H9 (cell line): ENCODE results near the gene TTC23. TPM values are rescaled to one million over a fixed set of nuclear protein-coding genes. Genes with fewer than 3 reads are reported as not detected.

Experiments
- DNase-seq: peaks from one replicate; pipeline ENCODE4 v3.0.0-alpha.2; 2017
- H2AFZ ChIP-seq: one replicate; pipeline ENCODE4 v1.6.1; 2013; ENCODE audit warnings: mild to moderate bottlenecking, low read length, control low read depth, moderate library complexity
- H2AK5ac ChIP-seq: 2 replicates; pipeline ENCODE4 v1.6.1; 2013; ENCODE audit warnings: low read length, control low read depth, mixed read lengths; ENCODE audit not compliant: insufficient read length
- H2BK120ac ChIP-seq: one replicate; pipeline ENCODE4 v1.6.1; 2013; ENCODE audit warnings: low read depth, mild to moderate bottlenecking, low read length, control low read depth, inconsistent platforms; ENCODE audit not compliant: poor library complexity, severe bottlenecking
- H2BK12ac ChIP-seq: 2 replicates; pipeline ENCODE4 v1.6.1; 2013; ENCODE audit warnings: low read length, control low read depth, mixed read lengths, low read depth; ENCODE audit not compliant: insufficient read length
- H2BK15ac ChIP-seq: 2 replicates; pipeline ENCODE4 v1.6.1; 2013; ENCODE audit warnings: low read depth, low read length, control low read depth
- H2BK20ac ChIP-seq: one replicate; pipeline ENCODE4 v1.6.1; 2013; ENCODE audit warnings: low read depth, mild to moderate bottlenecking, low read length, control low read depth, inconsistent platforms; ENCODE audit not compliant: poor library complexity, severe bottlenecking
- H2BK5ac ChIP-seq: 2 replicates; pipeline ENCODE4 v1.6.1; 2013; ENCODE audit warnings: low read length, control low read depth, mixed read lengths; ENCODE audit not compliant: insufficient read length
- H3K14ac ChIP-seq: 2 replicates; pipeline ENCODE4 v1.6.1; 2013; ENCODE audit warnings: low read length, control low read depth; ENCODE audit not compliant: insufficient read depth
- H3K18ac ChIP-seq: 2 replicates; pipeline ENCODE4 v1.6.1; 2013; ENCODE audit warnings: low read depth, mild to moderate bottlenecking, mixed read lengths, low read length, control low read depth; ENCODE audit not compliant: insufficient read length
- H3K23ac ChIP-seq: 2 replicates; pipeline ENCODE4 v1.6.1; 2013; ENCODE audit warnings: low read length, control low read depth, mixed read lengths, low read depth; ENCODE audit not compliant: insufficient read length
- H3K23me2 ChIP-seq: 2 replicates; pipeline ENCODE4 v1.6.1; 2013; ENCODE audit warnings: low read depth, mild to moderate bottlenecking, mixed read lengths, low read length, control low read depth; ENCODE audit not compliant: insufficient read length, poor library complexity, severe bottlenecking
- H3K27ac ChIP-seq: 2 replicates; pipeline ENCODE4 v1.5.1; 2013; ENCODE audit warnings: low read length, control low read depth, mixed read lengths, low read depth; ENCODE audit not compliant: insufficient read length
- H3K27me3 ChIP-seq: 2 replicates; pipeline ENCODE4 v1.6.1; 2013; ENCODE audit warnings: low read length, control low read depth, inconsistent platforms; ENCODE audit not compliant: insufficient read depth
- H3K4ac ChIP-seq: 2 replicates; pipeline ENCODE4 v1.6.1; 2013; ENCODE audit warnings: low read depth, mild to moderate bottlenecking, control low read depth, inconsistent platforms, low read length, moderate library complexity
- H3K4me1 ChIP-seq: 2 replicates; pipeline ENCODE4 v1.6.1; 2013; ENCODE audit warnings: low read length, control low read depth, inconsistent platforms; ENCODE audit not compliant: insufficient read depth
- H3K4me2 ChIP-seq: 2 replicates; pipeline ENCODE4 v1.6.1; 2013; ENCODE audit warnings: low read length, control low read depth, mixed read lengths; ENCODE audit not compliant: insufficient read length, insufficient read depth
- H3K56ac ChIP-seq: 2 replicates; pipeline ENCODE4 v1.6.1; 2013; ENCODE audit warnings: low read depth, mild to moderate bottlenecking, mixed read lengths, low read length, control low read depth; ENCODE audit not compliant: insufficient read length
- H3K79me1 ChIP-seq: 2 replicates; pipeline ENCODE4 v1.6.1; 2013; ENCODE audit warnings: low read depth, mild to moderate bottlenecking, moderate library complexity, low read length, control low read depth, inconsistent platforms; ENCODE audit not compliant: insufficient read depth, poor library complexity, severe bottlenecking
- H3K79me2 ChIP-seq: 2 replicates; pipeline ENCODE4 v1.6.1; 2013; ENCODE audit warnings: low read length, control low read depth, inconsistent platforms; ENCODE audit not compliant: insufficient read depth
- H3K9ac ChIP-seq: 2 replicates; pipeline ENCODE4 v1.6.1; 2013; ENCODE audit warnings: low read length, control low read depth, mixed read lengths; ENCODE audit not compliant: insufficient read length; ENCODE audit errors: extremely low read depth
- H3K9me3 ChIP-seq: one replicate; pipeline ENCODE4 v1.6.1; 2013; ENCODE audit warnings: low read depth, low read length, inconsistent platforms; ENCODE audit not compliant: control insufficient read depth
- H3T11ph ChIP-seq: one replicate; pipeline ENCODE4 v1.6.1; 2013; ENCODE audit warnings: mild to moderate bottlenecking, low read length, control low read depth, inconsistent platforms
- H4K20me1 ChIP-seq: one replicate; pipeline ENCODE4 v1.6.1; 2013; ENCODE audit not compliant: control insufficient read depth, insufficient read length, insufficient read depth
- H4K5ac ChIP-seq: 2 replicates; pipeline ENCODE4 v1.6.1; 2013; ENCODE audit warnings: low read depth, mild to moderate bottlenecking, mixed read lengths, low read length, control low read depth; ENCODE audit not compliant: insufficient read length
- H4K8ac ChIP-seq: replicated peaks from 2 replicates; pipeline ENCODE4 v1.6.1; 2013; ENCODE audit warnings: low read length, control low read depth, mixed read lengths, low read depth; ENCODE audit not compliant: insufficient read length
- H4K91ac ChIP-seq: 2 replicates; pipeline ENCODE4 v1.6.1; 2013; ENCODE audit warnings: low read depth, mild to moderate bottlenecking, moderate library complexity, mixed read lengths, low read length, control low read depth; ENCODE audit not compliant: insufficient read length
- H3K27ac Mint-ChIP-seq, 3 experiments: 2 replicates in 2 of 3; 3 replicates in 1 of 3; pipeline ENCODE4 v1.8.0; 2020 to 2021; ENCODE audit warnings: mixed read lengths in 3 of 3, mild to moderate bottlenecking in 1 of 3, moderate library complexity in 1 of 3
- H3K27me3 Mint-ChIP-seq: 2 replicates; pipeline ENCODE4 v1.8.0; 2021; ENCODE audit warnings: low read depth, mild to moderate bottlenecking, moderate library complexity, mixed read lengths
- H3K36me3 Mint-ChIP-seq, 3 experiments: 2 replicates in 2 of 3; 3 replicates in 1 of 3; pipeline ENCODE4 v1.8.0; 2020 to 2021; ENCODE audit warnings: low read depth in 3 of 3, mixed read lengths in 3 of 3; ENCODE audit not compliant: insufficient read depth in 1 of 3
- H3K4me1 Mint-ChIP-seq, 2 experiments: 2 replicates each; pipeline ENCODE4 v1.8.0; 2020; ENCODE audit warnings: mixed read lengths in 2 of 2
- H3K4me3 Mint-ChIP-seq, 2 experiments: 2 replicates in 1 of 2; 3 replicates in 1 of 2; pipeline ENCODE4 v1.8.0; 2020 to 2021; ENCODE audit warnings: mild to moderate bottlenecking in 2 of 2, mixed read lengths in 2 of 2, moderate library complexity in 1 of 2
- H3K9me3 Mint-ChIP-seq, 2 experiments: 2 replicates in 1 of 2; 3 replicates in 1 of 2; pipeline ENCODE4 v1.8.0; 2020; ENCODE audit warnings: mild to moderate bottlenecking in 2 of 2, mixed read lengths in 2 of 2, moderate library complexity in 1 of 2
- CTCF ChIP-seq: fragments of 200-600 bp; sonication (generic); conservative IDR thresholded peaks from 3 replicates; pipeline ENCODE4 v1.8.0; 2021; ENCODE audit warnings: antibody characterized with exemption, mild to moderate bottlenecking
- WGBS: extraction: QIAGEN DNeasy Blood & Tissue Kit; methylation state at CpG from one replicate; pipeline ENCODE4 v1.1.7; 2013; ENCODE audit warnings: missing lambda C conversion rate, low lambda C conversion rate, mixed read lengths; ENCODE audit not compliant: insufficient read length; ENCODE audit errors: extremely low coverage; 5-methylcytosine and 5-hydroxymethylcytosine counted together
- total RNA-seq: library from RNA; stranded (reverse); gene quantifications from 2 replicates; pipeline ENCODE4 v1.2.1, GENCODE V29; 2021

Gene TTC23
- total RNA-seq, 1 experiment from 2014 or later = 14.3 TPM

DNA sequence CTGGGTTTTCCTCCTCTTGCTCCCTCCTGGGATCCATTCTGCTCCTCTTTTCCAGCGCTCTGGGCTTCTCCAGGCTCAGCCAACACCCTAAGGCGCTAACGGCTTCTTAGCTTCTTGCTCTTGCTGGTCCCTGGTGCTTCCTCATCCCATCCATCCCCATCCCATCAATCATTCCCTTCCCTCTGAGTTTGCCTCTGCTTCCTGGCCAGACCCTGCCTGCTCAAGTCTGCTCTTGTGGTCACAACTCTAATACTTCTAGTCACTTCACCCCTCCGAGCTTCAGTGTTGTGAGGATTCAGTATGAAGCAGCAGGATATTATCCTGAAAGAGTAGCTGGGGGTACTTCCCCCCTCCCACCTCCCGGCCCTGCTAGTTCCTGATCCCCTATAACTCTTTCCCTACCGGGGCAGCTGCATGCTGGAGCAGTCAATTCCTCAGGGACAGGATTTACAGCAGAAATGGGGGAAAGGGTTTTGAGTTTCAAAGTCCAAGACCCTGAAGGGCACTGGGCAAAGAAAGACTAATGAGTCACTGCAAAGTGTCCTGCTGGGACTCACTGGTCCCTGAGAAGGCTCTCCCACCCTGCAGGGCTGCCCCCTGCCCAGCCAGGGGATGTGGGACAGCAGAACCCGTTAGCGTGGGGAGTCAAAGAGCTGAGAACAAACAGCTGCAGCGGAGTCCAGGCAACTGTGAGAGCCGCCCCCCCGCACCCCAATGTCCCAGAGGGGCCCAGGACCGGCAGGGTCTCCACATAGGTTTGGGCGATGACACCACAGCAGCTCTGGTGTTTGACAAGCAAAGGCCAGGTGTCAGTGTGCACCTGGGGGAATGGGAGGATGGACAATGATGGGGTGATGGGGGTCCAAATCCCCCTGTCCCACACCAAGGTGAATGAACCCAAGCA, 146.8 kb downstream of the TTC23 start:
- Mint-ChIP-seq H3K36me3 (no peaks in the 10 kb centered on the region; a peak in 1 of 7 replicates), H3K9me3 (no peaks in the 10 kb centered on the region; a peak in 1 of 5 replicates), H3K27ac (no peak overlapping the region), H3K4me3 (no peak overlapping the region), H3K27me3 (peaks cover 77% of the 10 kb centered on the region), H3K4me1 (peaks cover 6% of the 10 kb centered on the region in 2 experiments; a peak in 2 of 4 replicates)
- Histone ChIP-seq H3K9me3 (no peaks in the 10 kb centered on the region), H3K23me2 (peaks cover 6% of the 10 kb centered on the region), H3K27me3 (peaks cover 23% of the 10 kb centered on the region; the same call in 1 of the 2 replicates), H3K4me1 (no peaks in the 10 kb centered on the region), H3K27ac (no peak overlapping the region), H3K23ac (no peak overlapping the region), H2BK120ac (no peak overlapping the region), H2BK20ac (no peak overlapping the region), H4K91ac (no peak overlapping the region), H3T11ph (no peak overlapping the region), H2BK15ac (no peak overlapping the region), H2BK5ac (no peak overlapping the region), H3K14ac (no peak overlapping the region), H3K4me2 (no peak overlapping the region), H3K18ac (no peak overlapping the region), H3K56ac (no peak overlapping the region), H3K79me1 (no peaks in the 10 kb centered on the region), H3K9ac (no peak overlapping the region), H2AK5ac (no peak overlapping the region), H2BK12ac (no peak overlapping the region), H3K4ac (no peak overlapping the region), H4K5ac (no peak overlapping the region), H3K79me2 (no peaks in the 10 kb centered on the region), H2AFZ (no peak overlapping the region), H4K8ac (no peak overlapping the region), H4K20me1 (peaks cover 3% of the 10 kb centered on the region)
- no peak for DNase-seq
- WGBS = no CpG with 5 or more reads among the region's 13 CpGs
- TF ChIP-seq CTCF = no peak
